Measurements from ENCODE around the gene FAHD2A.

- TF ChIP-seq EZH2phosphoT487 (IDR thresholded peaks at IDR 0.05; ENCODE audit: borderline replicate concordance) (no peak), CTCF (conservative IDR thresholded peaks at IDR 0.05; ENCODE audit: low read length) (no peak)
These were observed 13.7 kb upstream of the FAHD2A start for GRCh38 chr2:95388856-95389244.

Measured in Loucy (cell line).